Panc1 (cell line): ENCODE measurements around the gene FIBCD1.

ENCODE experiments used
- POLR2AphosphoS5 ChIP-seq: IDR thresholded peaks from 2 replicates; pipeline ENCODE4 v1.6.1; 2012; ENCODE audit warnings: mild to moderate bottlenecking, low read depth, low read length, moderate library complexity
- TF ChIP-seq, protein P1 (sequence below): fragments of 450-650 bp; IDR thresholded peaks from 2 replicates; pipeline ENCODE4 v1.5.1; 2017; ENCODE audit warnings: mild to moderate bottlenecking

DNA sequence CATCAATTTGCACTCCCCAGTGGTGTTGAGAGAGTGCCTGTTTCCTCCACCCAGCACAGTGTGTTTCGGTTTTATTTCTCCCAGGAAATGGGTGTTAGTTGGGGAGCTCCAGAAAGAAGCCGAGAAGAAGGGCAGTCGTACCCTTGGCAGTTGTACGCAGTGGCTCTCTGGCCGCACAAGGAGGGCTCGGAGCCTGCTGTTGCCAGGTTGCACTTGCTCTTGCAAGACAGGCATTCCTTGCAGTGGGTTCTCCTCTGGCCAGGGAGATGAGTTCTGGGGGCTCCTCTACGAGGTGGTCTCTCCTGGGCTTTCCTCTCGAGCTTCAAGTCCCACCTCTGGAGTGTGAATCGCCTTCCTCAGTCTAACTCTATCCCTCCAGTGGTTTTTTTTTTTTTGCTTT lies 71.5 kb downstream of the FIBCD1 start:
- TF ChIP-seq, protein P1, sequence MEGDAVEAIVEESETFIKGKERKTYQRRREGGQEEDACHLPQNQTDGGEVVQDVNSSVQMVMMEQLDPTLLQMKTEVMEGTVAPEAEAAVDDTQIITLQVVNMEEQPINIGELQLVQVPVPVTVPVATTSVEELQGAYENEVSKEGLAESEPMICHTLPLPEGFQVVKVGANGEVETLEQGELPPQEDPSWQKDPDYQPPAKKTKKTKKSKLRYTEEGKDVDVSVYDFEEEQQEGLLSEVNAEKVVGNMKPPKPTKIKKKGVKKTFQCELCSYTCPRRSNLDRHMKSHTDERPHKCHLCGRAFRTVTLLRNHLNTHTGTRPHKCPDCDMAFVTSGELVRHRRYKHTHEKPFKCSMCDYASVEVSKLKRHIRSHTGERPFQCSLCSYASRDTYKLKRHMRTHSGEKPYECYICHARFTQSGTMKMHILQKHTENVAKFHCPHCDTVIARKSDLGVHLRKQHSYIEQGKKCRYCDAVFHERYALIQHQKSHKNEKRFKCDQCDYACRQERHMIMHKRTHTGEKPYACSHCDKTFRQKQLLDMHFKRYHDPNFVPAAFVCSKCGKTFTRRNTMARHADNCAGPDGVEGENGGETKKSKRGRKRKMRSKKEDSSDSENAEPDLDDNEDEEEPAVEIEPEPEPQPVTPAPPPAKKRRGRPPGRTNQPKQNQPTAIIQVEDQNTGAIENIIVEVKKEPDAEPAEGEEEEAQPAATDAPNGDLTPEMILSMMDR: no peak
- TF ChIP-seq POLR2AphosphoS5: no peak
